ENCODE results near the gene DNAJB8. TPM values are rescaled to one million over a fixed set of nuclear protein-coding genes. Genes with fewer than 3 reads are reported as not detected.

Gene DNAJB8
- total and polyA plus RNA-seq, 9 of the 15 experiments (the other 6 are each of a cell fraction or from before 2014, with no cell fraction given) = not detected

DNA sequence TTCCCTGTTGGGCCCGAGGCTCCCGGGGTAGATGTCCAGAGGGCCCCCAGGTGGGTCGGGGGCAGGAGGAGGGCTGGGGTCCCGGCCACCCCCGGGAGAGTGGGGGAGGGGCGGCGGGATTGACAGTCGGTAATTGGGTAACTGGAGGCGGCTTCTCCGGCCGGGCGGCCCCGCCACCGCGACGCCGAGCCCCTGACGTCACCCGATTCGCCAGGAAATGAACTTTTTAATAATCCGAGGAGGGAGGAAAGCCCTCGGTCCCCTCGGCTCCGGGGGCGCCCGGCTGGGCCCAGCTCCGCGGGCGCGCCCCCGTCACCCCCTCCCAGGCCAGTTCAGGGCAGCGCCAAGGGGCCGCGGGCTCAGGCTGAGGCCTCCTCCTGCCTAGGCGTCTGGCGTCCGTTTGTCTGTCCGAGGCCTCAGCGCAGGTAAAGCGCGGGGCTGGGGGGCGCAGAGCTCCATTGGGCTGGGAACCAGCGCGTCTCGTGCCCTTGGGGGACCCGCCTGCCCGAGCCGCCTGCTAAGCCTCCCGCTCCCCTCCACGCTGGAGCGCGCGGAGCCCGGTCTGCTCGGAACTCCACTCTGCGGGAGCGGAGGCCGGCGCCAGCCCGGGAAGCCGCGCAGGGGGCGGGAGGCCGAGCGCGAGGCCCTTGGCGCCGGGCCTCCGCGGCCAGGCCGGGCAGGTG lies 22.4 kb upstream of the DNAJB8 start (continued):
- TF ChIP-seq SIRT6 (IDR thresholded peaks at IDR 0.05; ENCODE audit: low read depth, low read length) (no peak), MAZ (CRISPR knock-in tag; conservative IDR thresholded peaks at IDR 0.05 in 1 of 2, IDR thresholded peaks at IDR 0.05 in 1 of 2) (peak in 1 of 2 experiments; percentile 49; a peak in 2 of 4 replicates), ATF1 (CRISPR knock-in tag; IDR thresholded peaks at IDR 0.05) (0 out of 2 replicates have a peak, but pooled peaks have one; percentile 8), ATF1 (tag; IDR thresholded peaks at IDR 0.05) (peak; percentile 81), RB1 (IDR thresholded peaks at IDR 0.05; ENCODE audit: low read depth) (0 out of 2 replicates have a peak, but pooled peaks have one; percentile 6), CREM (IDR thresholded peaks at IDR 0.05; ENCODE audit: low read depth) (peak; percentile 89), EGR1 (conservative IDR thresholded peaks at IDR 0.05) (peak; percentile 78), ZNF12 (CRISPR knock-in tag; IDR thresholded peaks at IDR 0.05) (no peak), RBFOX2 (IDR thresholded peaks at IDR 0.05; ENCODE audit: low read depth, low read length) (peak; percentile 67), TAF1 (IDR thresholded peaks at IDR 0.05; ENCODE audit: control insufficient read depth, extremely low read depth, insufficient read depth, low read length, severe bottlenecking) (peak; percentile 53), MEF2D (tag; conservative IDR thresholded peaks at IDR 0.05; ENCODE audit: low read depth) (no peak), MEIS2 (IDR thresholded peaks at IDR 0.05; ENCODE audit: partially characterized antibody) (peak; percentile 63), GABPA (tag; conservative IDR thresholded peaks at IDR 0.05; ENCODE audit: low read depth) (0 out of 2 replicates have a peak, but pooled peaks have one; percentile 6), ETV6 (IDR thresholded peaks at IDR 0.05; ENCODE audit: borderline replicate concordance in 1 of 2, low read depth in 2 of 2, low read length in 1 of 2) (no peak), ETV6 (CRISPR knock-in tag; IDR thresholded peaks at IDR 0.05; ENCODE audit: borderline replicate concordance) (0 out of 2 replicates have a peak, but pooled peaks have one; percentile 39), LCOR (CRISPR knock-in tag; IDR thresholded peaks at IDR 0.05) (peak; percentile 52; the same call in 1 of the 2 replicates), U2AF1 (optimal IDR thresholded peaks at IDR 0.05; ENCODE audit: low read depth, low read length) (peak; percentile 21), PHF8 (IDR thresholded peaks at IDR 0.05; ENCODE audit: borderline replicate concordance, low read length) (peak; percentile 18; the same call in 1 of the 2 replicates), TEAD1 (CRISPR knock-in tag; IDR thresholded peaks at IDR 0.05) (0 out of 4 replicates have a peak, but pooled peaks of 1 of the 2 experiments have one; percentile 29)
- TF ChIP-seq, protein P1, sequence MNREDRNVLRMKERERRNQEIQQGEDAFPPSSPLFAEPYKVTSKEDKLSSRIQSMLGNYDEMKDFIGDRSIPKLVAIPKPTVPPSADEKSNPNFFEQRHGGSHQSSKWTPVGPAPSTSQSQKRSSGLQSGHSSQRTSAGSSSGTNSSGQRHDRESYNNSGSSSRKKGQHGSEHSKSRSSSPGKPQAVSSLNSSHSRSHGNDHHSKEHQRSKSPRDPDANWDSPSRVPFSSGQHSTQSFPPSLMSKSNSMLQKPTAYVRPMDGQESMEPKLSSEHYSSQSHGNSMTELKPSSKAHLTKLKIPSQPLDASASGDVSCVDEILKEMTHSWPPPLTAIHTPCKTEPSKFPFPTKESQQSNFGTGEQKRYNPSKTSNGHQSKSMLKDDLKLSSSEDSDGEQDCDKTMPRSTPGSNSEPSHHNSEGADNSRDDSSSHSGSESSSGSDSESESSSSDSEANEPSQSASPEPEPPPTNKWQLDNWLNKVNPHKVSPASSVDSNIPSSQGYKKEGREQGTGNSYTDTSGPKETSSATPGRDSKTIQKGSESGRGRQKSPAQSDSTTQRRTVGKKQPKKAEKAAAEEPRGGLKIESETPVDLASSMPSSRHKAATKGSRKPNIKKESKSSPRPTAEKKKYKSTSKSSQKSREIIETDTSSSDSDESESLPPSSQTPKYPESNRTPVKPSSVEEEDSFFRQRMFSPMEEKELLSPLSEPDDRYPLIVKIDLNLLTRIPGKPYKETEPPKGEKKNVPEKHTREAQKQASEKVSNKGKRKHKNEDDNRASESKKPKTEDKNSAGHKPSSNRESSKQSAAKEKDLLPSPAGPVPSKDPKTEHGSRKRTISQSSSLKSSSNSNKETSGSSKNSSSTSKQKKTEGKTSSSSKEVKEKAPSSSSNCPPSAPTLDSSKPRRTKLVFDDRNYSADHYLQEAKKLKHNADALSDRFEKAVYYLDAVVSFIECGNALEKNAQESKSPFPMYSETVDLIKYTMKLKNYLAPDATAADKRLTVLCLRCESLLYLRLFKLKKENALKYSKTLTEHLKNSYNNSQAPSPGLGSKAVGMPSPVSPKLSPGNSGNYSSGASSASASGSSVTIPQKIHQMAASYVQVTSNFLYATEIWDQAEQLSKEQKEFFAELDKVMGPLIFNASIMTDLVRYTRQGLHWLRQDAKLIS (CRISPR knock-in tag; IDR thresholded peaks at IDR 0.05) = peak; percentile 7; the same call in 1 of the 2 replicates
- TF ChIP-seq, protein P2, sequence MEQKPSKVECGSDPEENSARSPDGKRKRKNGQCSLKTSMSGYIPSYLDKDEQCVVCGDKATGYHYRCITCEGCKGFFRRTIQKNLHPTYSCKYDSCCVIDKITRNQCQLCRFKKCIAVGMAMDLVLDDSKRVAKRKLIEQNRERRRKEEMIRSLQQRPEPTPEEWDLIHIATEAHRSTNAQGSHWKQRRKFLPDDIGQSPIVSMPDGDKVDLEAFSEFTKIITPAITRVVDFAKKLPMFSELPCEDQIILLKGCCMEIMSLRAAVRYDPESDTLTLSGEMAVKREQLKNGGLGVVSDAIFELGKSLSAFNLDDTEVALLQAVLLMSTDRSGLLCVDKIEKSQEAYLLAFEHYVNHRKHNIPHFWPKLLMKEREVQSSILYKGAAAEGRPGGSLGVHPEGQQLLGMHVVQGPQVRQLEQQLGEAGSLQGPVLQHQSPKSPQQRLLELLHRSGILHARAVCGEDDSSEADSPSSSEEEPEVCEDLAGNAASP (IDR thresholded peaks at IDR 0.05) = no peak
- TF ChIP-seq, protein P3, sequence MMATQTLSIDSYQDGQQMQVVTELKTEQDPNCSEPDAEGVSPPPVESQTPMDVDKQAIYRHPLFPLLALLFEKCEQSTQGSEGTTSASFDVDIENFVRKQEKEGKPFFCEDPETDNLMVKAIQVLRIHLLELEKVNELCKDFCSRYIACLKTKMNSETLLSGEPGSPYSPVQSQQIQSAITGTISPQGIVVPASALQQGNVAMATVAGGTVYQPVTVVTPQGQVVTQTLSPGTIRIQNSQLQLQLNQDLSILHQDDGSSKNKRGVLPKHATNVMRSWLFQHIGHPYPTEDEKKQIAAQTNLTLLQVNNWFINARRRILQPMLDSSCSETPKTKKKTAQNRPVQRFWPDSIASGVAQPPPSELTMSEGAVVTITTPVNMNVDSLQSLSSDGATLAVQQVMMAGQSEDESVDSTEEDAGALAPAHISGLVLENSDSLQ (IDR thresholded peaks at IDR 0.05) = peak; percentile 93

All from K562 (cell line).